Measurements from ENCODE around the gene DRD4.
"Not testable (repeated sequence)": the region's sequence is repeated elsewhere in the genome, so short reads cannot be mapped to it uniquely, and the experiment has no call there.

Gene DRD4

DNA sequence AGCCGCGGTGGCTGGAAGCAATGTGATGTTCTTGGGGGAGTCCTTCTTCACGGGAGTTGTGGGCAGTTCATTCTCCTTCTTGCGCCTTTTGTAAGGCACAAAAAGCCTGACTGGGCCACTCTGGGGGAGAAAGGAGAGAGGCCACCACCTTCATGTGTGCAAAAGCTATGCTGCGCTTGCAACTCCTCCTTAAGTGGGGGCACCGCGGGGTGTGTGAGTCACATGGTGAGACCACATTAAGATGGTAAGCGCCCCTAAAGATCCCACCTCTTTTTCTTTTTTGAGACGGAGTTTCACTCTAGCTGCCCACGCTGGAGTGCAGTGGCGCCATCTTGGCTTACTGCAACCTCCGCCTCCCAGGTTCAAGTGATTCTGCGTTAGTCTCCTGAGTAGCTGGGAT lies 43.9 kb downstream of the DRD4 start:
- no peak for DNase-seq

DNA sequence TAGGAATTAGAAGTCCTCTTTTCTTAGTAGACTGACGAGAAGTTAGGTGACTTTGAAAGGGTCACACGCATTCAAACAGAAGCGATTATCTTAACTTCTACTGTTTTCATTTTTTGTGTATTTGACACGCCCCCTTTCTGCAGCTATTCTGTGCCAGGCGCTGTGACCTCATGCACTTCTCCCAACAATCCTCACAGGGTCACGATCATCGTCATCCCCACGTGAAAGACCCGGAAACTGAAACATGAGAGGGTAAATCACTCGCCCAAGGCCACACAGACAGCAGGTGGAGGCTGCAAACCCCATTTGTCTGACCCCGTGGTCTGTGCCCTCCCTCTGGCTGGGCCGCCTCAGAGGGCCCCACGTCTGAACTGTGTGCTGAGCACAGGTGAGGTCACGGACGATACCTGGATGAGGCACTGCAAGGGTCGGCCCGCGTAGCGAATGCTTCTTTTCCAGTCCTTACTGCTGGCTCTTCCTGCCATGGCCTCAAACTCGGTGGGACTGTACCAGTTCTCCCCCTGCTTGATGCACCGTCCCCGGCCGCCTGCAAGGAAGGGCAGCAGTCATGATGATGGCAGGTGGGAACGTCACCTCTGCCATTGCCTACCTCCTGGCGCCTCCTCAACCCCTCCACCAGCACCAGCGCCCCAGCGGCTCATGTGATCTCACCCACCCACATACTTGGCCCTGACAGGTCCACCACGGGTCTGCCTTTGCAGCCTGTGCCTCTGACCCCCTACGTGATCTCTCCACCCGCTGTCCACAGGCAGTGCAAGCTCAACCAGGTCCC lies 49.6 kb downstream of the DRD4 start:
- DNase-seq: no peak

DNA sequence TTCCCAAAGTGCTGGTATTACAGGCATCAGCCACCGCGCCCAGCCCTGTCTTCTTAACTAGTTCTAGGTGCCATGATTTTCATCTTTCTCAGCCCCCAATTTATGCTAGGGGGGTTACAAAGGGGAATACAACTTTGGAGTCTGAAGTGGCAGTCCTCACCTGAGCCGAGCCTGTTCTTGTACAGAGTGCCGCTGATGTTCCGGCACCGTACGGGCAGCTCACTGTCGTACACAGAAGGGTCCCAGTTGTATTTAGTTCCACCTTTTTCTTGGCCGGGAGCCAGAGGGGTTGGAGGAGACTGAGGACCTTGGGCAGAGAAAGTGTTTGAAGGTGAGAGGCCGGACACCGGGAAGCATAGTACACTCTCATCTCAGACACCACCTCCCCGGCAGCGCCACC lies 50.7 kb downstream of the DRD4 start:
- no peak for DNase-seq

DNA sequence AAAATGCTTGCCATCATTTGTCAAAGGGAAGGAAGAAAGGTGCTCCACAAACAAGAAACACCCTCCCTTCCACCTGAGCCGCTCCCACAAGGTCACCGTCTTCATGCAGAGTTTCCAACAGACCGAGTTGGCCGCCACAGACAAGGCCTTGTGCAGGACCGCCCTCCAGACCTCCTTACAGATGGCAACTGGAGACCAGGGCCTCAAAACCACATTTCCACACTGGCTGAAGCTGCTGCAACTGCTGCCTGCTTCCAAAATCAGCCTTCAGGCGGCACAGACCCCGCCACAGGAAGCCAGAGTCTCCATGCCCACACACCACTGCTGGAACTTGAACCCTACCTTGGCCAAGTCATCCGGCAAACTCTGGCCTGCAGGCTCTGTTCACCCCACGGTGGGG lies 51.6 kb downstream of the DRD4 start:
- no peak for DNase-seq

DNA sequence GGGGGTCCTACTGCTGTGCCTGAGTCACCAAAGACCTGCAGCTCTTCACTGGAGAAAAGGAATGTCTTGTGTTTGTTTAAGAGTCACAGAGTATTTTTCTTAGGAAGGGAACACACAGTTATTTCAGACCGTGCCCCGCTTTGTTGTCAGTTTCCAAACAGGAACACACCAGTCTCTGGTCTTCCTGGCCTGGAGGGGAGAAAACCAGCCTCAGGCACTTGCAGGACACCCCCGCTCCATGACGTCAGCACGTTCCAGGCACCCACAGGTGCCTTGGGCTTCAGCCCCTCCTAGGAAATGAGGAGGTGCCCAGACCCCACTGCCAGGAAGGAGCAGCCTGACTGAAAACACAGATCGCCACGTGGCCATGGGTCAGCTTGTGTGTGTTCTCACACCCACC lies 52.6 kb downstream of the DRD4 start:
- no peak for DNase-seq

DNA sequence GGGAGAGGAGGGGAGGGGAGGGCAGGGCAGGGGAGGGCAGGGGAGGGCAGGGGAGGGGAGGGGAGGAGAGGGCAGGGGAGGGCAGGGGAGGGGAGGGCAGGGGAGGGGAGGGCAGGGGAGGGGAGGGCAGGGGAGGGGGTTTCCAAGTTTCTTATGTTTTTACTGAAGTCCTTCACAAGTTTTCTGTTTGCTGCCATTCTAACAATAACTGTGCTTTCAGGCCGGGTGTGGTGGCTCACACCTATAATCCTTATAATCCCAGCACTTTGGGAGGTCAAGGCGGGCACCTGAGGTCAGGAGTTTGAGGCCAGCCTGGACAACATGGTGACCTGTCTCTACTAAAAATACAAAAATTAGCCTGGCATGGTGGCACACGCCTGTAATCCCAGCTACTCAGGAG lies 53.2 kb downstream of the DRD4 start:
- not testable (repeated sequence) for DNase-seq
